Fibroblast of lung (primary cell): ENCODE data around the gene MLPH. TPM values are rescaled to one million over a fixed set of nuclear protein-coding genes. Genes with fewer than 3 reads are reported as not detected.
A peak's percentile ranks its signal among the peaks of the same experiment; 100 is the strongest.

ENCODE experiments used
- DNase-seq, 2 donors: peaks; one replicate each; pipeline versions ENCODE4 v3.0.0 to v3.0.0-alpha.2; 2010; ENCODE audit warnings: low read depth in 2 of 2
- H2AFZ ChIP-seq: 2 replicates; pipeline ENCODE4 v1.5.1; 2012; ENCODE audit warnings: low read length, control low read depth, inconsistent platforms
- H3K27ac ChIP-seq: 2 replicates; pipeline ENCODE4 v1.5.1; 2011; ENCODE audit warnings: low read length, control low read depth; ENCODE audit not compliant: insufficient read depth
- H3K27me3 ChIP-seq: 2 replicates; pipeline ENCODE4 v1.5.1; 2011; ENCODE audit warnings: mild to moderate bottlenecking, low read length; ENCODE audit not compliant: control insufficient read depth, insufficient read depth
- H3K36me3 ChIP-seq: 2 replicates; pipeline ENCODE4 v1.5.1; 2011; ENCODE audit warnings: low read length; ENCODE audit not compliant: control insufficient read depth, insufficient read depth
- H3K4me1 ChIP-seq: 2 replicates; pipeline ENCODE4 v1.5.1; 2011; ENCODE audit warnings: low read length; ENCODE audit not compliant: control insufficient read depth, insufficient read depth; ENCODE audit errors: extremely low read depth
- H3K4me2 ChIP-seq: 2 replicates; pipeline ENCODE4 v1.5.1; 2011; ENCODE audit warnings: low read length, control low read depth; ENCODE audit not compliant: insufficient read depth; ENCODE audit errors: extremely low read depth
- H3K4me3 ChIP-seq, 4 experiments: fragments of 200-600 bp in 1 of 4; sonication (generic) in 1 of 4; replicated peaks in 1 of 4; 2 replicates each; pipeline ENCODE4 v1.5.1; 2011 to 2016; ENCODE audit warnings: low read length in 4 of 4, low read depth in 3 of 4, mild to moderate bottlenecking in 3 of 4, control low read depth in 2 of 4, inconsistent platforms in 1 of 4, mixed read lengths in 1 of 4; ENCODE audit not compliant: insufficient read depth in 1 of 4; ENCODE audit errors: control extremely low read depth in 1 of 4
- H3K79me2 ChIP-seq: 2 replicates; pipeline ENCODE4 v1.5.1; 2012; ENCODE audit warnings: mild to moderate bottlenecking, low read length, inconsistent platforms; ENCODE audit not compliant: control insufficient read depth, insufficient read depth
- H3K9ac ChIP-seq: 2 replicates; pipeline ENCODE4 v1.5.1; 2011; ENCODE audit warnings: mild to moderate bottlenecking, low read length, control low read depth; ENCODE audit not compliant: insufficient read depth
- H3K9me3 ChIP-seq: 2 replicates; pipeline ENCODE4 v1.5.1; 2012; ENCODE audit warnings: low read depth, low read length; ENCODE audit not compliant: control insufficient read depth, insufficient read depth
- H4K20me1 ChIP-seq: 2 replicates; pipeline ENCODE4 v1.5.1; 2011; ENCODE audit warnings: low read length; ENCODE audit not compliant: control insufficient read depth, insufficient read depth; ENCODE audit errors: extremely low read depth
- EZH2 ChIP-seq: IDR thresholded peaks from 2 replicates; pipeline ENCODE4 v1.5.1; 2012; ENCODE audit warnings: low read length, control low read depth, mild to moderate bottlenecking; ENCODE audit errors: missing control alignments
- polyA plus RNA-seq, 2 donors: library from polyadenylated mRNA; depleted of rRNA in 1 of 2; stranded (reverse) in 1 of 2; unstranded in 1 of 2; fragments of >200 nt; gene quantifications; 2 replicates each; pipeline ENCODE4 v1.2.1, GENCODE V29; 2011 to 2012; ENCODE audit warnings: missing spikeins in 1 of 2
- total RNA-seq: library from RNA; depleted of rRNA; stranded (reverse); fragments of >200 nt; gene quantifications from 2 replicates; pipeline ENCODE4 v1.2.1, GENCODE V29; 2014
- TF ChIP-seq, protein P1 (sequence below), 2 donors: IDR thresholded peaks in 1 of 2; conservative IDR thresholded peaks in 1 of 2; 1 replicate in 1 of 2; 2 replicates in 1 of 2; pipeline ENCODE4 v1.5.1; 2011 to 2012; ENCODE audit warnings: low read length in 2 of 2, control low read depth in 1 of 2, inconsistent platforms in 1 of 2, low read depth in 1 of 2, mild to moderate bottlenecking in 1 of 2

MLPH gene
- total and polyA plus RNA-seq, 2 donors (not counting 1 experiment from before 2014, with no cell fraction given): 3.1 to 10.7 TPM

DNA sequence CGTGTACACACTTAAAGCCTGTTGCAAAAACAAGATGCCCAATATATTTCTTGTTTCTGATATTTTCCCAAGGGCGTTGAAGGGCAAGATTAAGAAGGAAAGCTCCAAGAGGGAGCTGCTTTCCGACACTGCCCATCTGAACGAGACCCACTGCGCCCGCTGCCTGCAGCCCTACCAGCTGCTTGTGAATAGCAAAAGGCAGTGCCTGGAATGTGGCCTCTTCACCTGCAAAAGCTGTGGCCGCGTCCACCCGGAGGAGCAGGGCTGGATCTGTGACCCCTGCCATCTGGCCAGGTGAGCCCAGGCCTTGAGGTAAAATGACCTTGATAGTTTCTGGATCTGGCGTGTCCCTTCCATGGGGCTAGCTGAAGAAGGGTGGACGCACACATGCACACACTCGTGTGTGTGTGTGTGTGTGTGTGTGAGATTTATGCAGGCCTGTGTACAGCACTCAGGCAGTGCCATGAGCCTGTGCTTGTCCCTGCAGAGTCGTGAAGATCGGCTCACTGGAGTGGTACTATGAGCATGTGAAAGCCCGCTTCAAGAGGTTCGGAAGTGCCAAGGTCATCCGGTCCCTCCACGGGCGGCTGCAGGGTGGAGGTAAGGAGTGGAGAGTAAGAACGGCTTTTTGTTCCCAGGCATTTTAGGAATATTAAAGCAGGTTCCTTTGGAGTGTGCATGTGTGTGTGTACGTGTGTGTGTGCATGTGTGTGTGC, 23.6 kb downstream of the MLPH start:
- H3K27me3 ChIP-seq: no peaks in the 10 kb centered on the region
- no peaks in the 10 kb centered on the region for H3K79me2 ChIP-seq
- H2AFZ ChIP-seq: no peak overlapping the region
- no peaks in the 10 kb centered on the region for H3K9me3 ChIP-seq
- TF ChIP-seq, protein P1, sequence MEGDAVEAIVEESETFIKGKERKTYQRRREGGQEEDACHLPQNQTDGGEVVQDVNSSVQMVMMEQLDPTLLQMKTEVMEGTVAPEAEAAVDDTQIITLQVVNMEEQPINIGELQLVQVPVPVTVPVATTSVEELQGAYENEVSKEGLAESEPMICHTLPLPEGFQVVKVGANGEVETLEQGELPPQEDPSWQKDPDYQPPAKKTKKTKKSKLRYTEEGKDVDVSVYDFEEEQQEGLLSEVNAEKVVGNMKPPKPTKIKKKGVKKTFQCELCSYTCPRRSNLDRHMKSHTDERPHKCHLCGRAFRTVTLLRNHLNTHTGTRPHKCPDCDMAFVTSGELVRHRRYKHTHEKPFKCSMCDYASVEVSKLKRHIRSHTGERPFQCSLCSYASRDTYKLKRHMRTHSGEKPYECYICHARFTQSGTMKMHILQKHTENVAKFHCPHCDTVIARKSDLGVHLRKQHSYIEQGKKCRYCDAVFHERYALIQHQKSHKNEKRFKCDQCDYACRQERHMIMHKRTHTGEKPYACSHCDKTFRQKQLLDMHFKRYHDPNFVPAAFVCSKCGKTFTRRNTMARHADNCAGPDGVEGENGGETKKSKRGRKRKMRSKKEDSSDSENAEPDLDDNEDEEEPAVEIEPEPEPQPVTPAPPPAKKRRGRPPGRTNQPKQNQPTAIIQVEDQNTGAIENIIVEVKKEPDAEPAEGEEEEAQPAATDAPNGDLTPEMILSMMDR (conservative IDR thresholded peaks at IDR 0.05 in 1 of 2, IDR thresholded peaks at IDR 0.05 in 1 of 2; ENCODE audit: low read depth in 1 of 2, low read length in 2 of 2): no peak
- no peak for TF ChIP-seq EZH2
- no peaks in the 10 kb centered on the region for H3K36me3 ChIP-seq
- no peaks in the 10 kb centered on the region for H4K20me1 ChIP-seq
- no peak for DNase-seq
- H3K4me1 ChIP-seq: no peaks in the 10 kb centered on the region
- no peak overlapping the region for H3K9ac ChIP-seq
- H3K27ac ChIP-seq: no peak overlapping the region
- no peak overlapping the region for H3K4me2 ChIP-seq
- no peak overlapping the region for H3K4me3 ChIP-seq

DNA sequence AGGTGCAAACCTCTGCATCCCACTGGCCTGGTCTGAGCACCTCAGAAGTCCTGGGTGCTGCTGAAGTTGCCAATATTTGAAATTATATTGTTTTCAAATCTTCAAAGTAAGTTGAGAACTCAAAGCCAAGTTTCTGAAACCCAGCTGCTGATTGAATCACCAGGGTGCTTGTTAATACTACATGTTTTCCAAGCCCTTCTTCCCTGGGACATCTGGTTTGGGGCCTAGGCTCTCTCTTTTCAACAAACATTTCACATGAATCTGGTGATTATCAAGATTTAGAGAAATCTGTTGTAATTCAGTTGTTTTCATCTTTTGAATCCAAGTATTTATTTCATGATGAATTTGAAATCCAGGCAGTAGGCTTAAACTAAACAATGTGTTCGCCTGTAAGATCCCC, 24.4 kb downstream of the MLPH start:
- Histone ChIP-seq H3K4me2 (no peak overlapping the region), H3K4me1 (no peaks in the 10 kb centered on the region), H3K4me3 (no peak overlapping the region), H3K36me3 (no peaks in the 10 kb centered on the region), H3K9me3 (no peaks in the 10 kb centered on the region), H3K79me2 (no peaks in the 10 kb centered on the region), H3K9ac (no peak overlapping the region), H3K27me3 (no peaks in the 10 kb centered on the region), H4K20me1 (no peaks in the 10 kb centered on the region), H3K27ac (no peak overlapping the region), H2AFZ (no peak overlapping the region)
- peak in 1 of 2 donors; percentile 68 for DNase-seq
- TF ChIP-seq, protein P1 (conservative IDR thresholded peaks at IDR 0.05 in 1 of 2, IDR thresholded peaks at IDR 0.05 in 1 of 2; ENCODE audit: low read depth in 1 of 2, low read length in 2 of 2): no peak
- no peak for TF ChIP-seq EZH2

DNA sequence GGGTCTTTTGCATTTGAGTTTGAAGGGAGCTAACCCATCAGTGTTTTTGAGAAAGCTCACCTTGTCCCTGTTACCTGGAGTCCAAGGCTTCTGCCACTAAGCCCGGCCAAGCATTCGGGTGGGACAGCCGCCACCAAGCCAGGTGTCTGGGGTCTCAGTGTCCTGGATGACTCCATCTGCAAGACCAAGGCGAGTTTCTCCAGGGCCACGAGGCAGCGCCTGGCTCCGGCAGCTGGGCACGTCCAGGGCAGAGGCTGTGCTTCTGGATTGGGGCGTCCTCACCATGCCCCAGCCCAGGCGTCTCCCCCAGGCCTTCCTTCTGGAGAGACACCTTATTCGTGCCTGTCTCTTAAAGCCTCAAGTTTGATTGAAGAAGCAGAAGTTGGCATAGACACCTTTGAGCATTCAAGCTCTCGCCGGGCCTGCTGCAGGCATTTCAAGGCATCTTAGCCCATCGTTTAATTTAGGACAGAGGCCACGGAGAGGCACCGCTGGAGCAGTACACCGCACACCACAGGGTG, 24.9 kb downstream of the MLPH start:
- no peak overlapping the region for H3K9ac ChIP-seq

More for the DNA sequence above, 24.9 kb downstream of the MLPH start:
- Histone ChIP-seq H3K9me3 (no peaks in the 10 kb centered on the region), H3K4me3 (no peak overlapping the region), H3K4me1 (no peaks in the 10 kb centered on the region), H3K79me2 (no peaks in the 10 kb centered on the region), H4K20me1 (no peaks in the 10 kb centered on the region), H3K36me3 (no peaks in the 10 kb centered on the region), H3K4me2 (no peak overlapping the region), H3K27ac (no peak overlapping the region), H3K27me3 (no peaks in the 10 kb centered on the region), H2AFZ (no peak overlapping the region)
- TF ChIP-seq, protein P1 (conservative IDR thresholded peaks at IDR 0.05 in 1 of 2, IDR thresholded peaks at IDR 0.05 in 1 of 2; ENCODE audit: low read depth in 1 of 2, low read length in 2 of 2): no peak
- TF ChIP-seq EZH2: no peak
- DNase-seq: no peak
